Epidermal melanocyte (primary cell): Measurements from ENCODE around the gene RPL26.
A peak's percentile ranks its signal among the peaks of the same experiment; 100 is the strongest.
"Not testable (repeated sequence)": the region's sequence is repeated elsewhere in the genome, so short reads cannot be mapped to it uniquely, and the experiment has no call there.

Experiments
- DNase-seq: peaks from one replicate; pipeline ENCODE4 v3.0.0; 2011; ENCODE audit warnings: low spot score; ENCODE audit not compliant: insufficient read length

The RPL26 gene

GRCh38 chr17:8366231-8366630 lies 16.8 kb downstream of the RPL26 start:
- DNase-seq = no peak

- no peak for DNase-seq
Observed at GRCh38 chr17:8365143-8365542, 17.9 kb downstream of the RPL26 start.

DNA sequence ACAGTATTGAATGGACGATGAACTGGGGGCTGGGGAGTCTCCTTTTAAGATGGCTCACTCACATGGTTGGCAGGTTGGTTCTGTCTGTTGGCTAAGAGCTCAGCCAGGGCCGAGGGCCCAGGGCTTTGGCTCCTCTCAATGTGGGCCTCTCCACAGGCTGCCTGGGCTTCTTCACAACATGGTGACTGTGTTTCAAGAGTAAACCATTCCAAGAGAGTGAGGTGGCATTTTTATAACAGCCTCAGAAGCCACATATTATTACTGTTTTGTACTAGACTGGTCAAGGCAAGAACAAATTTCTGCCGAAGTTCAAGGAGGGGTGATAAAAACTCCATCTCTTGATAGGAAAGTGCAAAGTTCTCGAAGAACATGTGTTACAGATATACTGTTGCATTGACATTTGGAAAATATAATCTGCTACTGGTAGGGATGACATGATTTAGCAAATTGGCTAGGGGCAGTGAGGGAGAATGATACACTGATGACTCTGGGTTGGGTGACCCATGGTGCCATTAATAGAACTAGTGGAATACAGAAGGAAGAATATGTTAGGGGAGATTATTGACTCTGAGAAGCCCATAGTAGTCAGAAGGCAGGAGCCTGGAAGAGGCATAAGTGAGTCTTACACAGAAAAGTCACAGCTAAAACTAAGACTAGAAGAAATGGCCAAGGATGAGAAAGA lies 20.2 kb downstream of the RPL26 start:
- DNase-seq = no peak

DNA sequence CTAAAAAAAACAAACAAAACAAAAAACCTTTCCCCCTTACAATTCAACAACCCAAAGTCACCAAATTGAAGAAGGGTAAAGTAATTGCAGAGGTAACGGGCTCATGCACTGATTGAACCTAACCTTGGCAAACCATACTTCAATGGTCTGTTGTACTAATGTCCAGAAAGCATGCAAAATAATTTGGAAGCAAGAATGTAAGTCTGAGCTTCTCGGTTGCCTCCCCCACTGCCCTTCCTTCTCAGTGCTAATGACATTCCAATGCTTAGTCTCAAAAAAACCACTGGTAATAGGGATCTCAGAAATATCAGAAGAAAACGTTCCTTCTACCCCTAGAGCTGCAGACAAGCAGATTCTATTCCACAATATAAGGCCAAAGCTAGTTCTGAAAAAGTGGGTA lies 22.2 kb downstream of the RPL26 start:
- no peak for DNase-seq

GRCh38 chr17:8360260-8360659 lies 22.7 kb downstream of the RPL26 start:
- no peak for DNase-seq

- DNase-seq = peak; percentile 36
Observed at GRCh38 chr17:8359769-8360168, 23.2 kb downstream of the RPL26 start.

GRCh38 chr17:8357910-8358309 lies 25.1 kb downstream of the RPL26 start:
- no peak for DNase-seq

DNA sequence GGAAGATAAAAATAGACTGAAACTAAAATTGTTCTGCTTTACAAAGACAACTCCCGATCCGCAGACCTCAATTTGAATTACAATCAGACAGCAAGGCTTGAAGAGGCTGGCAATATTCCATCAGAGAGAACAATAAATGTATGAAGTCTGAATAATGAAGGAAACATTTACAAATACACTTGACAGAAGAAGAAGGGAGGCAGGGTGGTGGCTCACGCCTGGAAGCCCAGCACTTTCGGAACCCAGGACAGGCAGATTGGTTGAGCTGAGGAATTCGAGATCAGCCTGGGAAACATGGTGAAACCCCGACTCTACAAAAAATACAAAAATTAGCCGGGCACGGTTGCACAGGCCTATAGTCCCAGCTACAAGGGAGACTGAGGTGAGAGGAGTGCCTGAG lies 28.8 kb downstream of the RPL26 start:
- DNase-seq = no peak

DNA sequence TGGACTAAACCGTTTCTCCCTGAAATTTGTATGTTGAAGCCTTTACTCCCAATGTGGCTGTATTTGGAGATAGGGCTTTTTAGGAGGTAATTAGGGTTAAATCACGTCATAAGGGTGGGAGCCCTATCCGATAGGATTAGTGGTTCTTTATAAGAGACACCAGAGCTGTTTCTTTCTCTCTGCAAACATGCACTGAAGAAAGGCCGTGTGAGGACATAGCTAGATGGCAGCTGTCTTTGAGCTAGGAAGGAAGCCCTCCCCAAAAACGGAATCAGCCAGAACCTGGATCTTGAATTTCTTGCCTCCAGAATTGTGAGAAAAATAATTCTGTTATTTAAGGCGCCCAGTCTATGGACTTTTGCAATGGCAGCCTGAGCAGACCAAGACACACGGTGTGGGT lies 29.3 kb downstream of the RPL26 start:
- no peak for DNase-seq

DNA sequence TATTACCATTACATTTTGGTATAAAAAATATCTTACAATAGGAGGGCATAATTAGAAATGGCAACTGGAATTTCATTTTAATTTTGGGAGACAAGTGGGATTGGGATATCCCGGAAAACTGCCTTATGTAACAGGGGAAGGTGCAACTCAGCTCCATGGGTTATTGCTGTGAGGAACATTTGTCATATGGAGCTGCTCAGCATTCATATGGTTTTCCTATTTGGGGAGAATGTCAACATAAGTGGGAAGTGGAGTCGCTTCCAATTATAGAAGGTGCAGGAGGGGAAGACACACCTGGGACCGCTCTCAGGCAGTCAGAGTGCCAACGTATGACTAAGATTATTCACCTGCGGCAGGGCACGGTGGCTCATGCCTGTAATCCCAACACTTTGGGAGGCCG lies 32.7 kb downstream of the RPL26 start:
- DNase-seq = no peak

GRCh38 chr17:8347001-8347400 lies 36.0 kb downstream of the RPL26 start:
- not testable (repeated sequence) for DNase-seq

DNA sequence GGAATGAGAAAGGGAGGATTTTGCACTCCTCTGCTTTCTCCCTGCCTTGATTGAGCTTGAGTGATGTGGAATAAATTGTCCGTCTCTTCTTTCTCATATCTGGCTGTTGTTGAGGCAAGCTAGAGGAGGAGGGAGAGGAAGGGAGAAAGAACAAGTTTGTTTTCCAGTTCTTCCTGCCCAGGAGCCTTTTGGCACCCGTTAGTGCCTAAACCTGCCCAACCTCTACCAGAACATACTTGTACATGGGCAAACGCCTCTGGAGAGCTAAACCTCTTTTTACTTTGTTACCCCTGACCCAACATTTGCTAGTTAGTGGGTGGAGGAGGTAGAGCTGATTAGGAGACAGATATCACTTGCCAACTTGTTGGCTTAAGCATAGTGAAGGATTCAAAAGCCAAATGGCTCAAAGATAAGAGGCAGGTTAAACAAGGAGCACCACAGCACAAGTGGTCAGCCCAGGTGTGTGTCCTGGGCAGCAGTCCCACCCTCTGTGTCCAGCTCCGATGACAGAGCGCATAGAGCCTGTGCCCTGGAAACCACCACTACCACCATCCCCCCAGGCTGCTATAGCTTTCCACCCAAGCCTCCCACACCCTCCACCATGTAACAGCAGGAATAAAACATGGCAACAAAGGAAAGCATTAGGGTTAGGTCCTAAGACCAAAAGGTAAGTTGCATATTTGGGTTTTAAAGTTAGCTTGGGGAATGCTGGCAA lies 36.9 kb downstream of the RPL26 start:
- no peak for DNase-seq

DNA sequence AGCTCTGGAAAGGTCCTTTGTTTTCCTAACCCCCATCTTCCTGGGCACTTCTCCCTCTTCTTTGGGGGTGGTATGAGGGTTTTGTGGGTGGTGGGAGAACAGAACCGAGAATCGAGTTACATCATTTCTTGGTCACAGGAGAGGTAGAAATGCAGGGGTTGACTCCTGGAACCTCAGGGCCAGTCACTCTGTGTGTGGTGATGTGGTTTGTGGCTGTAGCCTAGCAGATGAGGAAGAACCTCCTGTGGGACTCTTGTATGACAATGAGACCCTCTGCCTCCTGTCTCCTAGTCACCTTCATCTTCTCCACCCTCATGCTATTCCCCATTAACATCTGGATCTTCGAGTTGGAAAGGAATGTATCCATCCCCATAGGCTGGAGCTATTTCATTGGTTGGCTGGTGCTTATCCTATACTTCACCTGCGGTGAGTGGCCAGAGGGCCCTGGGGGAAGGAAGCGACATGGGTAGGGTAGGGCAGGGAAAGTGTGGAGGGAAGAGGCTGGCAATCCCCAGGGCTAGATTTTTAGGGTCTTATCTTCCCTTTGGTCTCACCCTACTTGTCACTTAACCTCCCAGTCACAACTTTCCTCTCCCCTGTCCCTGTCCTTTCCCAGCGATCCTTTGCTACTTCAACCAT lies 37.8 kb downstream of the RPL26 start:
- no peak for DNase-seq

- no peak for DNase-seq
Observed at GRCh38 chr17:8341456-8341855, 41.5 kb downstream of the RPL26 start.

GRCh38 chr17:8339540-8339939 lies 43.5 kb downstream of the RPL26 start, which contains the start of gene ODF4:
TSS of gene ODF4 (plus strand) at chr17:8339840. CDS start at chr17:8340052, 212 bp downstream.
- DNase-seq = no peak

DNA sequence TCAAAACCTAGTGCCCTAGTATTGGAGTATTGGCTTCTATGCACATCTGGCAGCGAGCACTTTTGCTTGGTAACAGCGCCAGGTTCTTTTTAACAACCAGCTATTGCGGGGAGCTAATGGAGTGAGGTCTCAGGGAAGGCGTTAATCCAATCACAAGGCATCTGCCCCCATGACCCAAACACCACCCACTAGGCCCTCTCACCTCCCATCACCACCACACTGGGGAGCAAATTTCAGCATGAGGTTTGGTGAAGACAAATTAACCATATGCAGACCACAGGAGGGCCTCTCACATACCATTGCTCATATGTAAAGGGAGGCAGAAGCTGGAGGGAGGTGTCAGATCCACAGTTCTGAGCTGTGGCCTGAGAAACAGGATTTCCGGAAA lies 44.2 kb downstream of the RPL26 start:
- DNase-seq = no peak

GRCh38 chr17:8337802-8338752 lies 44.9 kb downstream of the RPL26 start:
- DNase-seq = no peak

GRCh38 chr17:8333281-8333680 lies 49.7 kb downstream of the RPL26 start:
- DNase-seq = no peak

DNA sequence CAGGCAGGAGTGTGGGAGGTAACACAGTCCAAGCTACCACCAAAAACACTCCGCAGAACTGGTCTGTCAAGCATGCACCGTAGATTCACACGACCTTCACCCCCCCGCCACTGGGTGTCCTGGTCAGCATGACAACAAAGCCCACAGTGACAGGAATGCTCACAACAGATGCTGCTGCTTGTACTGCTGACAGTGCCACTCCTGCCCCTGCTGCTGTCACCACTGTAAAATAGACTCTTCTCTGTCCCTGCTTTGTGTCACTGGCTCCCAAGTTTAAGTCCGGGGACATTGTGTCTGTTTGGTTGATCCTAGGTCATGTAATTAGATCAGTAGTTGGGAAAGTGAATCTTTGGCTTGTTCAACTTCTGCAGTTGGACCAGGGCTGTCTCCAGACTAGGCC lies 50.3 kb downstream of the RPL26 start:
- DNase-seq = no peak

GRCh38 chr17:8332128-8332527 lies 50.9 kb downstream of the RPL26 start:
- no peak for DNase-seq
